Measurements from ENCODE around the gene ENOPH1. TPM values are rescaled to one million over a fixed set of nuclear protein-coding genes. Genes with fewer than 3 reads are reported as not detected.

Gene ENOPH1
- polyA plus RNA-seq, 1 experiment, result 6.2 TPM

DNA sequence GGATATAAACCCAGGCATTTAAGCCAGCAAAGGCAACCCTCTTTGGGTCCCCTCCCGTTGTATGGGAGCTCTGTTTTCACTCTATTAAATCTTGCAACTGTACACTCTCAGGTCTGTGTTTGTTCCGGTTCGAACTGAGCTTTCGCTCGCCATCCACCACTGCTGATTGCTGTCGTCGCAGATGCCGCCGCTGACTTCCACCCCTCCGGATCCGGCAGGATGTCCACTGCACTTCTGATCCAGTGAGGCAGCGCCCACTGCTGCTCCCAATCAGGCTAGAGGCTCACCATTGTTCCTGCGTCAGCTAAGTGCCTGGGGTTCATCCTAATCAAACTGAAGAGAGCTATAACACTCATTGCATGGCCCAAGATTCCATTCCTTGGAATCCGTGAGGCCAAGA lies 49.2 kb downstream of the ENOPH1 start:
- Histone ChIP-seq H3K4me3 (ENCODE audit: low read depth, low read length) (no peak overlapping the region), H3K36me3 (ENCODE audit: control insufficient read depth, insufficient read depth, low read length) (no peaks in the 10 kb centered on the region), H3K27me3 (ENCODE audit: control insufficient read depth, insufficient read depth, low read length) (no peaks in the 10 kb centered on the region)
- CTCF ChIA-PET, result no interaction called here
- POLR2A ChIA-PET, result no interaction called here
- TF ChIP-seq, protein P1, sequence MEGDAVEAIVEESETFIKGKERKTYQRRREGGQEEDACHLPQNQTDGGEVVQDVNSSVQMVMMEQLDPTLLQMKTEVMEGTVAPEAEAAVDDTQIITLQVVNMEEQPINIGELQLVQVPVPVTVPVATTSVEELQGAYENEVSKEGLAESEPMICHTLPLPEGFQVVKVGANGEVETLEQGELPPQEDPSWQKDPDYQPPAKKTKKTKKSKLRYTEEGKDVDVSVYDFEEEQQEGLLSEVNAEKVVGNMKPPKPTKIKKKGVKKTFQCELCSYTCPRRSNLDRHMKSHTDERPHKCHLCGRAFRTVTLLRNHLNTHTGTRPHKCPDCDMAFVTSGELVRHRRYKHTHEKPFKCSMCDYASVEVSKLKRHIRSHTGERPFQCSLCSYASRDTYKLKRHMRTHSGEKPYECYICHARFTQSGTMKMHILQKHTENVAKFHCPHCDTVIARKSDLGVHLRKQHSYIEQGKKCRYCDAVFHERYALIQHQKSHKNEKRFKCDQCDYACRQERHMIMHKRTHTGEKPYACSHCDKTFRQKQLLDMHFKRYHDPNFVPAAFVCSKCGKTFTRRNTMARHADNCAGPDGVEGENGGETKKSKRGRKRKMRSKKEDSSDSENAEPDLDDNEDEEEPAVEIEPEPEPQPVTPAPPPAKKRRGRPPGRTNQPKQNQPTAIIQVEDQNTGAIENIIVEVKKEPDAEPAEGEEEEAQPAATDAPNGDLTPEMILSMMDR (IDR thresholded peaks at IDR 0.05; ENCODE audit: insufficient read depth, low read depth, low read length), result no peak
- DNase-seq (ENCODE audit: low read depth), result no peak

DNA sequence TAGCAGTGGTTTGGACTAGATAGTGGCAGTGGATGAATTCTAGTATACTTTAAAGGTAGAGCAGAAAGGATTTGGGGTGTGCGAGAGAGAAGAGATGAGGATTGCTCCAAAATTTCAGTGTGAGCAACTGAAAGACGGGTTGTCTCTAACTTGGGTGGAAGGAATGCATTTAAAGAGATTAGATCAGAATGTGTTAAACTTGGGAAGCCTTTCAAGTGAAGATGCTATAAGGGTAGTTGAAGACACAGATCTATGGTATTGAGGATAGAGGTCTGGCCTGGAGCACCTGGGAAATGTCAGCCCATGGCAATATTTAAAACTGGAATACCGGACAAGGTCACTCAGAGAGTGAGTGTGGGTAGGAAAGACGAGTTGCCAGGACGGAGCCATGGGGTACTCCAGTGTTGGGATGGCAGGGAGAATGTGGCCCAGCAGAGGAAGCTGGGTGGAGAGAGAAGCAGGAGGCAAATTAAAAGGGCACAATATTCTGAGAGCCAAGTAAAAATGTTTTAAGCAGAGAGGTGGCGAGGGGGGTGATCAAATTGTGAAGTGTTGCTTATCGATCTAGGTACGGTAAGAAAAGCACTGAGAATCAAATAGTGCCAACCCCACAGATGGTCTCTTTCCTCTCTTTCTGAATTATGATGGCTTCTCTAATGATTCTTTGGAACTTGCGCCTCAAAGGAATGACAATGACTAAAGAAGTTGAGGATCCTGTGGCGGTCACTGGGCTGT lies 50.5 kb downstream of the ENOPH1 start:
- no peak overlapping the region for H3K4me3 ChIP-seq (ENCODE audit: low read depth, low read length)
- POLR2A ChIA-PET, result no interaction called here
- TF ChIP-seq, protein P1 (IDR thresholded peaks at IDR 0.05; ENCODE audit: insufficient read depth, low read depth, low read length), result no peak
- CTCF ChIA-PET, result no interaction called here
- no peak for DNase-seq (ENCODE audit: low read depth)
- no peaks in the 10 kb centered on the region for H3K27me3 ChIP-seq (ENCODE audit: control insufficient read depth, insufficient read depth, low read length)
- no peaks in the 10 kb centered on the region for H3K36me3 ChIP-seq (ENCODE audit: control insufficient read depth, insufficient read depth, low read length)

GRCh38 chr4:82481506-82481840 lies 51.1 kb downstream of the ENOPH1 start:
- DNase-seq (ENCODE audit: low read depth), result no peak
- POLR2A ChIA-PET, result no interaction called here
- TF ChIP-seq, protein P1 (IDR thresholded peaks at IDR 0.05; ENCODE audit: insufficient read depth, low read depth, low read length), result no peak
- CTCF ChIA-PET, result no interaction called here
- Histone ChIP-seq H3K27me3 (ENCODE audit: control insufficient read depth, insufficient read depth, low read length) (no peaks in the 10 kb centered on the region), H3K4me3 (ENCODE audit: low read depth, low read length) (no peak overlapping the region), H3K36me3 (ENCODE audit: control insufficient read depth, insufficient read depth, low read length) (no peaks in the 10 kb centered on the region)

- Histone ChIP-seq H3K4me3 (ENCODE audit: low read depth, low read length) (no peak overlapping the region), H3K36me3 (ENCODE audit: control insufficient read depth, insufficient read depth, low read length) (no peaks in the 10 kb centered on the region), H3K27me3 (ENCODE audit: control insufficient read depth, insufficient read depth, low read length) (no peaks in the 10 kb centered on the region)
- ChIA-PET POLR2A (no interaction called here), CTCF (interaction anchor here (1.0 kb wide), 1 partner anchor 13 kb away, joined by 3 read pairs; no protein-coding TSS in a partner anchor)
- TF ChIP-seq, protein P1 (IDR thresholded peaks at IDR 0.05; ENCODE audit: insufficient read depth, low read depth, low read length), result no peak
- no peak for DNase-seq (ENCODE audit: low read depth)
Observed at GRCh38 chr4:82482387-82482786, 52.0 kb downstream of the ENOPH1 start.

DNA sequence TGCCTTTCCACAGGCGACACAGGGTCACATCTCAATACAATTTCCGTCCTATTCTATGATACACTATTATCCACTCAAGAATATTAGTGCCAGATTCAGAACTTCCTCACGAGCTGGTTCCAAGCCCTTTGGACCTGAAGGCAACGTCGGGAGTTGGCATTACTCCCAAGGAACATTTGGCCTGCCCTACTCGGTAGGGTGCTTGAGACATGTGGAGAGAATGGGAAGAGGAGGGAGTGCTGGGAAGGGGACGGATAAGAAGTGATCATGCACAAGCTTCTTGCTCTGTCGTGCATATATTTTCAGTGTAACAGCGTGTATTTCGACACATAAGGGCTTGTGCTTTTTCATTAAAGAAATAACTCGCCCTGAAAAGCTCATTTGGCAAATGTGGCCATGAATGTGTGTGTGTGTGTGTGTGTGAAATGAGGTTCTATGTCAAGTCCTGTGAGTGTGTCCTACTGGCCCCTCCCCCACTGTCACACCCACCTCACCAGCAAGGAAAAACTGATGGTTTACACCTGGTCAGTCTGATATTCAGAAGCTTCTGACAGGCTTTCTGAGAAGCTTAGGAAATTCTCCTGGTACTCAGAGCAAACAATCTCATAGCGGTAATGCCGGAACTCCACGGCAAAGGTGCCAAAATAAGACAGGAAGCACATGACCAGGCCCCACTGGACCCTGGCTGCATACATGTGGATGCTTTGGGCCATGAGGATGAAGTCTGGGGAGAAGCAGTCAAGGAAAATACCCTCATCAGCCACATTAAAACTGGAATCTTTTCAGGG lies 54.8 kb downstream of the ENOPH1 start:
- TF ChIP-seq, protein P1 (IDR thresholded peaks at IDR 0.05; ENCODE audit: insufficient read depth, low read depth, low read length), result no peak
- H3K27me3 ChIP-seq (ENCODE audit: control insufficient read depth, insufficient read depth, low read length), result no peaks in the 10 kb centered on the region
- no peak overlapping the region for H3K4me3 ChIP-seq (ENCODE audit: low read depth, low read length)
- POLR2A ChIA-PET, result no interaction called here
- DNase-seq (ENCODE audit: low read depth), result no peak
- H3K36me3 ChIP-seq (ENCODE audit: control insufficient read depth, insufficient read depth, low read length), result no peaks in the 10 kb centered on the region
- CTCF ChIA-PET, result interaction anchor here (0.6 to 0.8 kb wide), 3 partner anchors 9 to 50 kb away, joined by 3 read pairs; no protein-coding TSS in a partner anchor
